GM12878 (cell line): Measurements from ENCODE around the gene PIK3R5. TPM values are rescaled to one million over a fixed set of nuclear protein-coding genes. Genes with fewer than 3 reads are reported as not detected.
A peak's percentile ranks its signal among the peaks of the same experiment; 100 is the strongest.

Experiments used
- BHLHE40 ChIP-seq, 2 experiments: fragments of 450-650 bp in 1 of 2; IDR thresholded peaks; 2 replicates each; pipeline ENCODE4 v1.6.1; 2011 to 2017; ENCODE audit warnings: low read depth in 2 of 2, borderline replicate concordance in 1 of 2, improper control_type of control experiment in 1 of 2, low read length in 1 of 2, mild to moderate bottlenecking in 1 of 2
- BMI1 ChIP-seq: fragments of 450-650 bp; IDR thresholded peaks from 2 replicates; pipeline ENCODE4 v1.6.1; 2016; ENCODE audit warnings: mild to moderate bottlenecking, moderate library complexity, borderline replicate concordance
- CHD4 ChIP-seq: fragments of 200-600 bp; sonication (generic); IDR thresholded peaks from 2 replicates; pipeline ENCODE4 v1.6.1; 2016; ENCODE audit warnings: mild to moderate bottlenecking
- CREB1 ChIP-seq: IDR thresholded peaks from 2 replicates; pipeline ENCODE4 v1.6.1; 2012; ENCODE audit warnings: low read depth, mild to moderate bottlenecking, inconsistent platforms
- ETV6 ChIP-seq, 2 experiments: fragments of 450-650 bp in 1 of 2; IDR thresholded peaks in 1 of 2; conservative IDR thresholded peaks in 1 of 2; 2 replicates each; pipeline ENCODE4 v1.6.1; 2014; ENCODE audit warnings: antibody characterized with exemption in 1 of 2, borderline replicate concordance in 1 of 2, low read depth in 1 of 2, mild to moderate bottlenecking in 1 of 2, moderate library complexity in 1 of 2
- FOXM1 ChIP-seq: IDR thresholded peaks from 2 replicates; pipeline ENCODE4 v1.6.1; 2012; ENCODE audit warnings: low read depth, mild to moderate bottlenecking, inconsistent platforms, low read length, moderate library complexity
- IKZF1 ChIP-seq: fragments of 450-650 bp; conservative IDR thresholded peaks from 2 replicates; pipeline ENCODE4 v1.6.1; 2017; ENCODE audit warnings: antibody characterized with exemption, mild to moderate bottlenecking
- NRF1 ChIP-seq: conservative IDR thresholded peaks from 2 replicates; pipeline ENCODE4 v1.6.1; 2011; ENCODE audit warnings: mild to moderate bottlenecking, low read depth, low read length, improper control_type of control experiment
- PAX5 ChIP-seq: IDR thresholded peaks from 2 replicates; pipeline ENCODE4 v1.6.1; 2011; ENCODE audit warnings: low read depth, low read length, borderline replicate concordance
- POU2F2 ChIP-seq: IDR thresholded peaks from 3 replicates; pipeline ENCODE4 v1.6.1; 2011; ENCODE audit warnings: low read depth, mild to moderate bottlenecking, low read length, borderline replicate concordance
- RFX5 ChIP-seq: IDR thresholded peaks from 2 replicates; pipeline ENCODE4 v1.6.1; 2011; ENCODE audit warnings: low read depth, low read length, improper control_type of control experiment
- STAT3 ChIP-seq: IDR thresholded peaks from 2 replicates; pipeline ENCODE4 v1.6.1; 2011; ENCODE audit warnings: low read depth, low read length, improper control_type of control experiment
- TAF1 ChIP-seq: IDR thresholded peaks from 2 replicates; pipeline ENCODE4 v1.6.1; 2011; ENCODE audit warnings: mild to moderate bottlenecking, low read depth, low read length, borderline replicate concordance
- WRNIP1 ChIP-seq: IDR thresholded peaks from 2 replicates; pipeline ENCODE4 v1.6.1; 2011; ENCODE audit warnings: low read depth, low read length, improper control_type of control experiment, borderline replicate concordance
- YBX1 ChIP-seq: fragments of 450-650 bp; IDR thresholded peaks from 2 replicates; pipeline ENCODE4 v1.6.1; 2016; ENCODE audit warnings: antibody characterized with exemption
- ZNF274 ChIP-seq: IDR thresholded peaks from one replicate; pipeline ENCODE4 v1.8.0; 2011; ENCODE audit not compliant: insufficient read length, insufficient read depth
- polyA plus RNA-seq, 11 experiments: library from polyadenylated mRNA; depleted of rRNA in 4 of 11; unstranded in 6 of 11; stranded (reverse) in 5 of 11; fragments of >200 nt; fragmentation: Nextera tagmentation in 4 of 11; fragmentation: Illumina TruSeq in 1 of 11; extraction: Ambion mirVana in 4 of 11; extraction: Trizol in 1 of 11; gene quantifications; 1 replicate in 1 of 11; 2 replicates in 10 of 11; pipeline versions ENCODE4 v1.2.1 to v1.2.3, GENCODE V29; 2011 to 2016; ENCODE audit warnings: inconsistent platforms in 2 of 11, missing spikeins in 2 of 11, low read depth in 1 of 11
- total RNA-seq, 4 experiments: library from RNA; depleted of rRNA in 3 of 4; stranded (reverse); fragments of >200 nt in 3 of 4; fragmentation: Illumina TruSeq in 1 of 4; extraction: Trizol in 1 of 4; gene quantifications; 2 replicates each; pipeline versions ENCODE4 v1.2.1 to v1.2.3, GENCODE V29; 2013 to 2021
- TF ChIP-seq, protein P1 (sequence below): IDR thresholded peaks from 2 replicates; pipeline ENCODE4 v1.6.1; 2011; ENCODE audit warnings: mild to moderate bottlenecking, low read depth, low read length, moderate library complexity; ENCODE audit not compliant: insufficient replicate concordance
- TF ChIP-seq, protein P2 (sequence below): fragments of 450-650 bp; formaldehyde crosslinking; IDR thresholded peaks from 2 replicates; pipeline ENCODE4 v1.5.0; 2022; ENCODE audit warnings: mild to moderate bottlenecking, missing genetic modification characterization
- TF ChIP-seq, protein P3 (sequence below): fragments of 450-650 bp; IDR thresholded peaks from 2 replicates; pipeline ENCODE4 v1.6.1; 2014; ENCODE audit warnings: mild to moderate bottlenecking
- TF ChIP-seq, protein P4 (sequence below): IDR thresholded peaks from 2 replicates; pipeline ENCODE4 v1.6.1; 2011; ENCODE audit warnings: borderline replicate concordance, low read depth, mild to moderate bottlenecking, moderate library complexity, mixed read lengths, low read length; ENCODE audit not compliant: insufficient read depth; ENCODE audit errors: extremely low read length
- TF ChIP-seq, protein P5 (sequence below): fragments of 450-650 bp; IDR thresholded peaks from 2 replicates; pipeline ENCODE4 v1.6.1; 2016; ENCODE audit warnings: mild to moderate bottlenecking

Gene PIK3R5
- total and polyA plus RNA-seq, 10 of the 15 experiments (the other 5 are each of a cell fraction or from before 2014, with no cell fraction given): 9.5 to 50.8 (median 35.5) TPM

DNA sequence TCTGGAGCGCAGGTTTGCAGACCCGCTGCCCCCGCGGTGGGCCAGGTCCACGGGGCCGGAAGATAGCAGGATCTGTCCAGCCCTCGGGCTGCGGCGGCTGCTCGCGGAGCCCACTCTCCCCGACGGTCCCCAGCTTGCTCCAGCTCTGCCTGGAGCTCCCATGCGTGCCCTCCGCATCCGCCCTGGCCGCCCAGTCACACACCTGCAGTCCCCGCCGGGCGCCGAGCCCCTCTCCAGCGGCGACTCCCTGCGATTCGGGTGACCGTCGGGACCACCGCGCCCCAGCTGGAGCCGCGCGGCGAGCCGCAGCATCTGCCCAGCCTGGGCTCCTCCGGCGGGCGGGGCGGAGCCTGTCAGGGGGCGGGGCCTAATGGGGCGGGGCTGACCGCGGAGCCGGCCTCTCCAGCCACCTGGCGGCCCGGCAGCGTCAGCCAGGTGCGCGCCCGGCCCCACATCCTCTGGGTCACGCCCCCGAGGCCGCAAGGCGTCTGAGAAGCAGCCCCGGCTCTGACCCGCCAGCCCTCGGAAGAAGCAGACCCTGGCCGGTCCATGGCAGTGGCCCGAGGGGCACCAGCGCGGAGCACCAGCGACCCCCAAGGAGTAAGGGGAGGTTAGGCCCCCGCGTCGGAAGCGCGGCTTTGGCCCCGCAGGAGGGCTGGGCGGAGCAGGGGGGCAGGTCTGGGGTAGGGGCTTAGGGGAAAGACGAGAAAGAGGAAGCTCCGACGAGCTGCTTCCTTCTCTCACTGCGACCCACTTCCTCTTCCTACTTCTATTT lies at the start of gene PIK3R5 (continued):
- TF ChIP-seq, protein P1, sequence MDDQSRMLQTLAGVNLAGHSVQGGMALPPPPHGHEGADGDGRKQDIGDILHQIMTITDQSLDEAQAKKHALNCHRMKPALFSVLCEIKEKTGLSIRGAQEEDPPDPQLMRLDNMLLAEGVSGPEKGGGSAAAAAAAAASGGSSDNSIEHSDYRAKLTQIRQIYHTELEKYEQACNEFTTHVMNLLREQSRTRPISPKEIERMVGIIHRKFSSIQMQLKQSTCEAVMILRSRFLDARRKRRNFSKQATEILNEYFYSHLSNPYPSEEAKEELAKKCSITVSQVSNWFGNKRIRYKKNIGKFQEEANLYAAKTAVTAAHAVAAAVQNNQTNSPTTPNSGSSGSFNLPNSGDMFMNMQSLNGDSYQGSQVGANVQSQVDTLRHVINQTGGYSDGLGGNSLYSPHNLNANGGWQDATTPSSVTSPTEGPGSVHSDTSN: no peak
- TF ChIP-seq STAT3 (no peak), TAF1 (0 out of 2 replicates have a peak, but pooled peaks have one; percentile 35), ZNF274 (no peak), BHLHE40 (IDR thresholded peaks at IDR 0.05; ENCODE audit: borderline replicate concordance in 1 of 2, low read depth in 2 of 2, low read length in 1 of 2) (0 out of 4 replicates have a peak, but pooled peaks of 1 of the 2 experiments have one; percentile 15), FOXM1 (no peak), ETV6 (conservative IDR thresholded peaks at IDR 0.05 in 1 of 2, IDR thresholded peaks at IDR 0.05 in 1 of 2; ENCODE audit: borderline replicate concordance in 1 of 2, low read depth in 1 of 2) (peak in 1 of 2 experiments; percentile 19; a peak in 1 of 4 replicates), NRF1 (no peak), CHD4 (no peak), IKZF1 (0 out of 2 replicates have a peak, but pooled peaks have one; percentile 60), WRNIP1 (no peak), BMI1 (no peak), POU2F2 (peak; percentile 30; the same call in 1 of the 3 replicates), CREB1 (peak; percentile 33; the same call in 1 of the 2 replicates), YBX1 (no peak), PAX5 (0 out of 2 replicates have a peak, but pooled peaks have one; percentile 7), RFX5 (no peak)
- TF ChIP-seq, protein P2, sequence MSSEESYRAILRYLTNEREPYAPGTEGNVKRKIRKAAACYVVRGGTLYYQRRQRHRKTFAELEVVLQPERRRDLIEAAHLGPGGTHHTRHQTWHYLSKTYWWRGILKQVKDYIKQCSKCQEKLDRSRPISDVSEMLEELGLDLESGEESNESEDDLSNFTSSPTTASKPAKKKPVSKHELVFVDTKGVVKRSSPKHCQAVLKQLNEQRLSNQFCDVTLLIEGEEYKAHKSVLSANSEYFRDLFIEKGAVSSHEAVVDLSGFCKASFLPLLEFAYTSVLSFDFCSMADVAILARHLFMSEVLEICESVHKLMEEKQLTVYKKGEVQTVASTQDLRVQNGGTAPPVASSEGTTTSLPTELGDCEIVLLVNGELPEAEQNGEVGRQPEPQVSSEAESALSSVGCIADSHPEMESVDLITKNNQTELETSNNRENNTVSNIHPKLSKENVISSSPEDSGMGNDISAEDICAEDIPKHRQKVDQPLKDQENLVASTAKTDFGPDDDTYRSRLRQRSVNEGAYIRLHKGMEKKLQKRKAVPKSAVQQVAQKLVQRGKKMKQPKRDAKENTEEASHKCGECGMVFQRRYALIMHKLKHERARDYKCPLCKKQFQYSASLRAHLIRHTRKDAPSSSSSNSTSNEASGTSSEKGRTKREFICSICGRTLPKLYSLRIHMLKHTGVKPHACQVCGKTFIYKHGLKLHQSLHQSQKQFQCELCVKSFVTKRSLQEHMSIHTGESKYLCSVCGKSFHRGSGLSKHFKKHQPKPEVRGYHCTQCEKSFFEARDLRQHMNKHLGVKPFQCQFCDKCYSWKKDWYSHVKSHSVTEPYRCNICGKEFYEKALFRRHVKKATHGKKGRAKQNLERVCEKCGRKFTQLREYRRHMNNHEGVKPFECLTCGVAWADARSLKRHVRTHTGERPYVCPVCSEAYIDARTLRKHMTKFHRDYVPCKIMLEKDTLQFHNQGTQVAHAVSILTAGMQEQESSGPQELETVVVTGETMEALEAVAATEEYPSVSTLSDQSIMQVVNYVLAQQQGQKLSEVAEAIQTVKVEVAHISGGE (CRISPR knock-in tag): no peak
- TF ChIP-seq, protein P3, sequence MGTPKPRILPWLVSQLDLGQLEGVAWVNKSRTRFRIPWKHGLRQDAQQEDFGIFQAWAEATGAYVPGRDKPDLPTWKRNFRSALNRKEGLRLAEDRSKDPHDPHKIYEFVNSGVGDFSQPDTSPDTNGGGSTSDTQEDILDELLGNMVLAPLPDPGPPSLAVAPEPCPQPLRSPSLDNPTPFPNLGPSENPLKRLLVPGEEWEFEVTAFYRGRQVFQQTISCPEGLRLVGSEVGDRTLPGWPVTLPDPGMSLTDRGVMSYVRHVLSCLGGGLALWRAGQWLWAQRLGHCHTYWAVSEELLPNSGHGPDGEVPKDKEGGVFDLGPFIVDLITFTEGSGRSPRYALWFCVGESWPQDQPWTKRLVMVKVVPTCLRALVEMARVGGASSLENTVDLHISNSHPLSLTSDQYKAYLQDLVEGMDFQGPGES: no peak
- TF ChIP-seq, protein P4, sequence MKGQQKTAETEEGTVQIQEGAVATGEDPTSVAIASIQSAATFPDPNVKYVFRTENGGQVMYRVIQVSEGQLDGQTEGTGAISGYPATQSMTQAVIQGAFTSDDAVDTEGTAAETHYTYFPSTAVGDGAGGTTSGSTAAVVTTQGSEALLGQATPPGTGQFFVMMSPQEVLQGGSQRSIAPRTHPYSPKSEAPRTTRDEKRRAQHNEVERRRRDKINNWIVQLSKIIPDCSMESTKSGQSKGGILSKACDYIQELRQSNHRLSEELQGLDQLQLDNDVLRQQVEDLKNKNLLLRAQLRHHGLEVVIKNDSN: no peak
- TF ChIP-seq, protein P5, sequence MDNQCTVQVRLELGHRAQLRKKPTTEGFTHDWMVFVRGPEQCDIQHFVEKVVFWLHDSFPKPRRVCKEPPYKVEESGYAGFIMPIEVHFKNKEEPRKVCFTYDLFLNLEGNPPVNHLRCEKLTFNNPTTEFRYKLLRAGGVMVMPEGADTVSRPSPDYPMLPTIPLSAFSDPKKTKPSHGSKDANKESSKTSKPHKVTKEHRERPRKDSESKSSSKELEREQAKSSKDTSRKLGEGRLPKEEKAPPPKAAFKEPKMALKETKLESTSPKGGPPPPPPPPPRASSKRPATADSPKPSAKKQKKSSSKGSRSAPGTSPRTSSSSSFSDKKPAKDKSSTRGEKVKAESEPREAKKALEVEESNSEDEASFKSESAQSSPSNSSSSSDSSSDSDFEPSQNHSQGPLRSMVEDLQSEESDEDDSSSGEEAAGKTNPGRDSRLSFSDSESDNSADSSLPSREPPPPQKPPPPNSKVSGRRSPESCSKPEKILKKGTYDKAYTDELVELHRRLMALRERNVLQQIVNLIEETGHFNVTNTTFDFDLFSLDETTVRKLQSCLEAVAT: peak; percentile 55; the same call in 1 of the 2 replicates
